Fibroblast of villous mesenchyme (primary cell): ENCODE results near the gene SEC23A. TPM values are rescaled to one million over a fixed set of nuclear protein-coding genes. Genes with fewer than 3 reads are reported as not detected.

Source experiments
- DNase-seq: peaks from one replicate; pipeline ENCODE4 v3.0.0-alpha.2; 2010; ENCODE audit warnings: low read depth
- H3K4me3 ChIP-seq: 2 replicates; pipeline ENCODE4 v1.5.1; 2011; ENCODE audit warnings: low read depth, mild to moderate bottlenecking, low read length
- CTCF ChIP-seq: IDR thresholded peaks from 2 replicates; pipeline ENCODE4 v1.5.1; 2012; ENCODE audit warnings: low read depth, mild to moderate bottlenecking, low read length; ENCODE audit not compliant: insufficient read depth
- total RNA-seq: library from RNA; depleted of rRNA; stranded (reverse); fragments of >200 nt; gene quantifications from 2 replicates; pipeline ENCODE4 v1.2.3, GENCODE V29; 2012

SEC23A gene
- total RNA-seq, 1 donor = 548 TPM

- H3K4me3 ChIP-seq = no peak overlapping the region
- DNase-seq = no peak
- TF ChIP-seq CTCF = no peak
Observed at GRCh38 chr14:39038542-39038941, 64.5 kb downstream of the SEC23A start.

GRCh38 chr14:39036760-39037159, 66.3 kb downstream of the SEC23A start:
- DNase-seq = no peak
- no peak overlapping the region for H3K4me3 ChIP-seq
- TF ChIP-seq CTCF = no peak

- H3K4me3 ChIP-seq = no peak overlapping the region
Observed at GRCh38 chr14:39035336-39035735, 67.7 kb downstream of the SEC23A start.

GRCh38 chr14:39034481-39035296, 68.3 kb downstream of the SEC23A start:
- no peak for DNase-seq
- TF ChIP-seq CTCF = peak; percentile 54
- no peak overlapping the region for H3K4me3 ChIP-seq

More at GRCh38 chr14:39035336-39035735, 67.7 kb downstream of the SEC23A start:
- no peak for TF ChIP-seq CTCF
- DNase-seq = no peak

- no peak for TF ChIP-seq CTCF
- DNase-seq = no peak
- no peak overlapping the region for H3K4me3 ChIP-seq
Observed at GRCh38 chr14:39033371-39033770, 69.7 kb downstream of the SEC23A start.

- TF ChIP-seq CTCF = no peak
- no peak for DNase-seq
- H3K4me3 ChIP-seq = no peak overlapping the region
Observed at GRCh38 chr14:39030209-39030608, 72.8 kb downstream of the SEC23A start.
